Smooth muscle cell (in vitro differentiated cells): ENCODE measurements around the gene AGBL4. TPM values are rescaled to one million over a fixed set of nuclear protein-coding genes. Genes with fewer than 3 reads are reported as not detected.

Experiments
- DNase-seq: peaks from one replicate; lab custom pipeline; 2025; ENCODE audit not compliant: unreplicated experiment; lab: John Stamatoyannopoulos, UW
- H2AFZ ChIP-seq: fragments of 200-600 bp; sonication (generic); 2 replicates; pipeline ENCODE4 v1.6.0; 2016; ENCODE audit warnings: antibody characterized with exemption, low read depth, mild to moderate bottlenecking
- H3F3A ChIP-seq: fragments of 200-600 bp; sonication (generic); 2 replicates; pipeline ENCODE4 v1.6.0; 2017; ENCODE audit warnings: antibody characterized with exemption, low read depth
- H3K27ac ChIP-seq: fragments of 200-600 bp; sonication (generic); 2 replicates; pipeline ENCODE4 v1.5.1; 2016; ENCODE audit warnings: low read depth, mild to moderate bottlenecking
- H3K27me3 ChIP-seq: fragments of 200-600 bp; sonication (generic); 2 replicates; pipeline ENCODE4 v1.6.1; 2016; ENCODE audit warnings: low read depth, mild to moderate bottlenecking
- H3K36me3 ChIP-seq: fragments of 200-600 bp; sonication (generic); 2 replicates; pipeline ENCODE4 v1.5.1; 2016; ENCODE audit warnings: low read depth
- H3K4me1 ChIP-seq: fragments of 200-600 bp; sonication (generic); 2 replicates; pipeline ENCODE4 v1.5.1; 2016; ENCODE audit warnings: low read depth
- H3K4me2 ChIP-seq: fragments of 200-600 bp; sonication (generic); 2 replicates; pipeline ENCODE4 v1.6.0; 2016; ENCODE audit warnings: mild to moderate bottlenecking
- H3K4me3 ChIP-seq: fragments of 200-600 bp; sonication (generic); 2 replicates; pipeline ENCODE4 v1.5.1; 2016; ENCODE audit warnings: mild to moderate bottlenecking
- H3K79me2 ChIP-seq: fragments of 200-600 bp; sonication (generic); 2 replicates; pipeline ENCODE4 v1.6.0; 2016; ENCODE audit warnings: low read depth, mild to moderate bottlenecking
- H3K9ac ChIP-seq: fragments of 200-600 bp; sonication (generic); 2 replicates; pipeline ENCODE4 v1.6.0; 2016; ENCODE audit warnings: low read depth
- H3K9me3 ChIP-seq: fragments of 200-600 bp; sonication (generic); replicated peaks from 2 replicates; pipeline ENCODE4 v1.5.1; 2016; ENCODE audit warnings: low read depth
- H4K20me1 ChIP-seq: fragments of 200-600 bp; sonication (generic); 2 replicates; pipeline ENCODE4 v1.6.0; 2016; ENCODE audit warnings: low read depth
- CTCF ChIP-seq: fragments of 200-600 bp; sonication (generic); IDR thresholded peaks from 2 replicates; pipeline ENCODE4 v1.5.1; 2017; ENCODE audit warnings: borderline replicate concordance, mild to moderate bottlenecking, antibody characterized with exemption; ENCODE audit not compliant: insufficient read depth, poor library complexity, severe bottlenecking
- WGBS: methylation state at CpG from one replicate; pipeline ENCODE4 v1.1.7; 2016; ENCODE audit warnings: low lambda C conversion rate; 5-methylcytosine and 5-hydroxymethylcytosine counted together
- polyA plus RNA-seq: library from polyadenylated mRNA; unstranded; fragments of >200 nt; fragmentation: Nextera tagmentation; extraction: Ambion mirVana; gene quantifications from 2 replicates; pipeline ENCODE4 v1.2.1, GENCODE V29; 2016
- total RNA-seq: library from RNA; depleted of rRNA; stranded (reverse); fragments of >200 nt; gene quantifications from 2 replicates; pipeline ENCODE4 v1.2.3, GENCODE V29; 2014

Gene AGBL4
- total and polyA plus RNA-seq, 2 experiments from 2014 or later = 0.29 TPM; not detected in 1

DNA sequence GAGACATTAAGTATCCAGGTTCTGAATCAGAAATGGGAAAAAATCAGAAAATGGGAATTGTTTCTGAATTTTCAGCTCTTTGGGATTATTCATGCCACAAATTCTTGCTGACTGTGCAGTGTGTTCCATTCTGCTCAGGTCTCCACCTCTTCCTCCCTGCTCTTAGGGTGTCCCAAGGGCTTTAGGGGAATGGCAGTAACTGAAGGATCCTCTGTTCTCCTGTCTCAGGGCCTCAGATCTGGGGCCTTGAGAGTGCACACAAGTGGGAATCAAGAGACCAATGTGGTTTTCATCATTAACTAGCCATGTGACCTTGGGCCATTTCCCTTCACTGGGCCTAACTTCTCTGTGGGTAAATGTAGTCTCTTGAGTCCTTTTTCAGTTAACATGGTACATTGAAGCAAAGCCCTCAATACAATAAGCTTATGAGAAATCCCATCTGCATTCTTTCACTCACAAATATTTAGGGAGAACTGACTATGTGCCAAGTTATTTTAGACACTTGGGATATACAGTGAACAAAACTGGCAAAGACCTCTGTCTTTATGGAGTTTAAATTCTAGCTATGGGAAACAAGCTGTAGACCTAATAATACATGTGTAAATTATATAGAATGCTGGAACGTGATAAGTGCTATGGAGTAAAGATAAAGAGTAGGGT, 1476.1 kb downstream of the AGBL4 start:
- Histone ChIP-seq H2AFZ (no peak overlapping the region), H3K4me2 (no peak overlapping the region), H3K36me3 (no peaks in the 10 kb centered on the region), H3K79me2 (no peaks in the 10 kb centered on the region), H3K4me3 (no peak overlapping the region), H3K27me3 (peaks cover 87% of the 10 kb centered on the region), H4K20me1 (no peaks in the 10 kb centered on the region), H3K9me3 (no peaks in the 10 kb centered on the region), H3F3A (no peaks in the 10 kb centered on the region), H3K9ac (no peak overlapping the region), H3K27ac (no peak overlapping the region), H3K4me1 (no peaks in the 10 kb centered on the region)
- whole genome bisulfite sequencing = 91% methylated on average over 1 of the region's 1 CpG
- DNase-seq = no peak
- TF ChIP-seq CTCF = no peak

DNA sequence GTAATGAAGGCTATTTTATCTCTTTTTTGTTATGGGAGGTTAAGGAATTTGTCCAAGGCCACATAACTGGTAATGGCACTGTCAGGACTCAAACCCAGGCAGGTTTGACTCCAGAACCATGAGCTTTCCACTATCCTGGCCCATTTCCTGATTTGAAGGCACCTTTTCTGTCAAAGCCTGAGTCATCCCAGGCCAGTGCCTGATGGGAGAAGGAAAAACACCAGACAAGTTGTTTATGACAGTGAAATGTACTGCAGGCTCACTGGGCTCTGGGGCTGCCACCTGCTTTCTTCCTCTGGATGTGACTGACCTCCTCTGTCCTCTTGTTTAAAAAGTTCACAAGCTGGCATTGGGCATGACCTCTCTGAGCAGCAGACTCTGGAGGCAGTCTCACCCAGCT, 1479.9 kb downstream of the AGBL4 start:
- H3K79me2 ChIP-seq = no peaks in the 10 kb centered on the region
- H3K36me3 ChIP-seq = no peaks in the 10 kb centered on the region
- no peaks in the 10 kb centered on the region for H3K4me1 ChIP-seq
- no peak overlapping the region for H3K27ac ChIP-seq
- no peaks in the 10 kb centered on the region for H3F3A ChIP-seq
- H3K4me2 ChIP-seq = no peak overlapping the region
- H3K4me3 ChIP-seq = no peak overlapping the region
- no peak for DNase-seq
- H3K27me3 ChIP-seq = peaks cover 94% of the 10 kb centered on the region
- H2AFZ ChIP-seq = no peak overlapping the region
- TF ChIP-seq CTCF = no peak
- no peak overlapping the region for H3K9ac ChIP-seq
- no peaks in the 10 kb centered on the region for H4K20me1 ChIP-seq
- H3K9me3 ChIP-seq = no peaks in the 10 kb centered on the region

GRCh38 chr1:48540587-48540986, 1483.2 kb downstream of the AGBL4 start:
- 19% methylated on average over 3 of the region's 3 CpGs for WGBS
- no peak overlapping the region for H3K4me2 ChIP-seq
- DNase-seq = no peak
- no peaks in the 10 kb centered on the region for H4K20me1 ChIP-seq
- H3K36me3 ChIP-seq = no peaks in the 10 kb centered on the region
- no peaks in the 10 kb centered on the region for H3F3A ChIP-seq
- no peak for TF ChIP-seq CTCF
- H3K9me3 ChIP-seq = no peaks in the 10 kb centered on the region
- H3K27me3 ChIP-seq = peaks cover 92% of the 10 kb centered on the region
- H3K27ac ChIP-seq = no peak overlapping the region
- no peak overlapping the region for H3K4me3 ChIP-seq
- no peak overlapping the region for H2AFZ ChIP-seq
- no peaks in the 10 kb centered on the region for H3K4me1 ChIP-seq
- no peaks in the 10 kb centered on the region for H3K79me2 ChIP-seq
- no peak overlapping the region for H3K9ac ChIP-seq

DNA sequence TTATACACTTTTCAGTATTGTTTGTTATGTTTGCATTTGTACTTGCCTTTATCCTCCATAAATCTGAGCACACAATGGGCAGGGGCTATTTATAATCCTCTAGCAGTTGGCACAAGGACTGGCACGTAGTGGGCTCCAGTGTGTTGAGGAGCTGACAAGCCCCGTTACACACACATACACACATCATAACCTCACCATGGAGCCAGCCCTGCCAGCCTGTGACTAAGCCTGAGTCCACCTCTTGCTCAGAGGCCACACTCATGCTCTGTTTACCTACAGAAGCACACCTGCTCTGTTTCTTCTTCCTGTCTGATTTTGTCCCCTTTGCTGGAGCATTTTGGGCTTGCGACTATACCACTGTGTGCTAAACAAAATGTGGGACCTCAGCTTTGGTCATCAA, 1487.3 kb downstream of the AGBL4 start:
- no peaks in the 10 kb centered on the region for H3K79me2 ChIP-seq

More for the DNA sequence above, 1487.3 kb downstream of the AGBL4 start:
- no peak for DNase-seq
- H3K4me1 ChIP-seq = peaks cover 11% of the 10 kb centered on the region
- H3K36me3 ChIP-seq = no peaks in the 10 kb centered on the region
- TF ChIP-seq CTCF = no peak
- H3F3A ChIP-seq = no peaks in the 10 kb centered on the region
- H3K4me2 ChIP-seq = no peak overlapping the region
- 95% methylated on average over 3 of the region's 3 CpGs for WGBS
- no peak overlapping the region for H3K27ac ChIP-seq
- H2AFZ ChIP-seq = no peak overlapping the region
- H3K9ac ChIP-seq = no peak overlapping the region
- peaks cover 88% of the 10 kb centered on the region for H3K27me3 ChIP-seq
- H3K9me3 ChIP-seq = no peaks in the 10 kb centered on the region
- no peaks in the 10 kb centered on the region for H4K20me1 ChIP-seq
- no peak overlapping the region for H3K4me3 ChIP-seq
